Tibial nerve (tissue), 4 donors: ENCODE measurements around the gene IER3.

Experiments used
- EP300 ChIP-seq, 2 donors: sonication (generic); formaldehyde crosslinking; IDR thresholded peaks; one replicate each; pipeline ENCODE4 v1.6.1; 2017; ENCODE audit warnings: antibody characterized with exemption in 2 of 2, mild to moderate bottlenecking in 1 of 2
- POLR2A ChIP-seq, 2 donors: fragments of 450-650 bp; IDR thresholded peaks; one replicate each; pipeline ENCODE4 v1.6.1; 2017; ENCODE audit warnings: antibody characterized with exemption in 2 of 2, mild to moderate bottlenecking in 2 of 2, moderate library complexity in 2 of 2
- TF ChIP-seq, protein P1 (sequence below), 5 experiments: fragments of 200-600 bp in 3 of 5; fragments of 450-650 bp in 2 of 5; sonication (generic) in 3 of 5; IDR thresholded peaks; one replicate each; pipeline ENCODE4 v1.5.1; 2016 to 2019; ENCODE audit warnings: antibody characterized with exemption in 5 of 5, mild to moderate bottlenecking in 3 of 5, moderate library complexity in 2 of 5

DNA sequence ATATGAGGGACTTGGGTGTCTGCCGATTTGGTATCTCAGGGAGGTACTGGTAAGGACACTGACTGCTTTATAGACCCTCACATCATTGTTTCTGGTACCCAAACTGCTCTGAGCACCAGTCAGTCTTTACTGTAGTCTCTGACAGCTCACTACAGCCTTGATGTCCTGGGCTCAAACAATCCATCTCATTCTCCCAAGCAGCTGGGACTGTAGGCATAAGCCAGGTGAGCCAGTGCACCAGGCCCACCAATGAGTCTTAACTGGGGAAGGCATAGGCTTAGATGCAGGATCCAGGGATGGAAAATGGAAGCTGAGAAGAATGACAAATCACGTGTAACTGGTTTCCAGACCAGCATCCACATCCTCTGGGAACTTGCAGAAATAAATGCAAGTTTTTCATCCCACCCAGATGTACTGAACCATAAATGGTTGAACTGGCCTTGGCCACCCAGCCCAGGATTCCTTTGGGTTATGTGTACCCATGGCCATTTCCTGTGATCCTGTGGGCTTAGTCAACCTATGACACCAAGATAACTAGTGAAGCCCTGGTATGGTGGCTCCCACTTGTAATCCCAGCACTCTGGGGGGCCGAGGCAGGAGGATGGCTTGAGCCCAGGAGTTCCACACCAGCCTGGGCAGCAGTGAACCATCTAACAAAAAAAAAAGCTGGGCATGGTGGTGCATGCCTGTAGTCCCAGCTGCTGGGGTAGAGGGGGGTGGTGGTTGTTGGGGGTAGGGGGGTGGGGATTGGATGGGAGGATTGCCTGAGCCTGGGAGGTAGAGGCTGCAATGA lies 18.4 kb downstream of the IER3 start:
- TF ChIP-seq, protein P1, sequence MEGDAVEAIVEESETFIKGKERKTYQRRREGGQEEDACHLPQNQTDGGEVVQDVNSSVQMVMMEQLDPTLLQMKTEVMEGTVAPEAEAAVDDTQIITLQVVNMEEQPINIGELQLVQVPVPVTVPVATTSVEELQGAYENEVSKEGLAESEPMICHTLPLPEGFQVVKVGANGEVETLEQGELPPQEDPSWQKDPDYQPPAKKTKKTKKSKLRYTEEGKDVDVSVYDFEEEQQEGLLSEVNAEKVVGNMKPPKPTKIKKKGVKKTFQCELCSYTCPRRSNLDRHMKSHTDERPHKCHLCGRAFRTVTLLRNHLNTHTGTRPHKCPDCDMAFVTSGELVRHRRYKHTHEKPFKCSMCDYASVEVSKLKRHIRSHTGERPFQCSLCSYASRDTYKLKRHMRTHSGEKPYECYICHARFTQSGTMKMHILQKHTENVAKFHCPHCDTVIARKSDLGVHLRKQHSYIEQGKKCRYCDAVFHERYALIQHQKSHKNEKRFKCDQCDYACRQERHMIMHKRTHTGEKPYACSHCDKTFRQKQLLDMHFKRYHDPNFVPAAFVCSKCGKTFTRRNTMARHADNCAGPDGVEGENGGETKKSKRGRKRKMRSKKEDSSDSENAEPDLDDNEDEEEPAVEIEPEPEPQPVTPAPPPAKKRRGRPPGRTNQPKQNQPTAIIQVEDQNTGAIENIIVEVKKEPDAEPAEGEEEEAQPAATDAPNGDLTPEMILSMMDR (IDR thresholded peaks at IDR 0.05) = no peak
- no peak for TF ChIP-seq POLR2A (IDR thresholded peaks at IDR 0.05)
- no peak for TF ChIP-seq EP300 (IDR thresholded peaks at IDR 0.05)
